Measurements from ENCODE around the gene CA10.

GRCh38 chr17:51913491-51914205 lies 244.9 kb downstream of the CA10 start:
- TF ChIP-seq, protein P1, sequence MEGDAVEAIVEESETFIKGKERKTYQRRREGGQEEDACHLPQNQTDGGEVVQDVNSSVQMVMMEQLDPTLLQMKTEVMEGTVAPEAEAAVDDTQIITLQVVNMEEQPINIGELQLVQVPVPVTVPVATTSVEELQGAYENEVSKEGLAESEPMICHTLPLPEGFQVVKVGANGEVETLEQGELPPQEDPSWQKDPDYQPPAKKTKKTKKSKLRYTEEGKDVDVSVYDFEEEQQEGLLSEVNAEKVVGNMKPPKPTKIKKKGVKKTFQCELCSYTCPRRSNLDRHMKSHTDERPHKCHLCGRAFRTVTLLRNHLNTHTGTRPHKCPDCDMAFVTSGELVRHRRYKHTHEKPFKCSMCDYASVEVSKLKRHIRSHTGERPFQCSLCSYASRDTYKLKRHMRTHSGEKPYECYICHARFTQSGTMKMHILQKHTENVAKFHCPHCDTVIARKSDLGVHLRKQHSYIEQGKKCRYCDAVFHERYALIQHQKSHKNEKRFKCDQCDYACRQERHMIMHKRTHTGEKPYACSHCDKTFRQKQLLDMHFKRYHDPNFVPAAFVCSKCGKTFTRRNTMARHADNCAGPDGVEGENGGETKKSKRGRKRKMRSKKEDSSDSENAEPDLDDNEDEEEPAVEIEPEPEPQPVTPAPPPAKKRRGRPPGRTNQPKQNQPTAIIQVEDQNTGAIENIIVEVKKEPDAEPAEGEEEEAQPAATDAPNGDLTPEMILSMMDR (IDR thresholded peaks at IDR 0.05; ENCODE audit: borderline replicate concordance, extremely low read depth, low read length, poor library complexity, severe bottlenecking), result no peak
- TF ChIP-seq EZH2 (IDR thresholded peaks at IDR 0.05; ENCODE audit: borderline replicate concordance, low read depth, low read length, severe bottlenecking), result no peak

Measured in DND-41 (cell line).